HG03558 (cell line): ENCODE data around the gene S100A5.
"Not testable (repeated sequence)": the region's sequence is repeated elsewhere in the genome, so short reads cannot be mapped to it uniquely, and the experiment has no call there.

Experiments
- ATAC-seq: cut with Tn5 transposase; IDR thresholded peaks from one replicate; pipeline ENCODE4 v1.9.1; 2021; ENCODE audit warnings: moderate number of reproducible peaks; ENCODE audit not compliant: unreplicated experiment; ENCODE audit errors: extremely low read depth

Gene S100A5

GRCh38 chr1:153540394-153541361 lies at the start of gene S100A5:
Gene S100A5, minus strand, starts transcription at chr1:153540934. Its CDS starts 743 bp downstream, at chr1:153540191.
- ATAC-seq, result no peak

DNA sequence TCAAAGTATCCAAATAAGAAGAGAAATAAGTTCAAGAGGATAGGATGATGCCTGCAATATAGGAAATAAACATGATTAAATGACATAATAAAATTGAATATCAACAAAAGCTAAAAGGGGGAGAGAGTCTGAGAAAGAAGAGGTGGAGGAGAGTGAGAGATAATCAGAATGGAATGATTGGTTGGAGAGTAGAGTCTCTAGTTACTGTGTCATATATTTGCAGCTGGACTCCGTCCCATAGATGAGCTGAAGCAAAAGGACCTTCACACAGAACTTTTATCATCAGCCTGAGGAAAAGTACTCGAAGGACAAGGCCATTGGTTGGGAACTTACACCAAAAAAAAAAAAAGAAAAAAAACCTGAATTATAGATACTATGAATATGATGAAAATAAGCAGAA lies 47.7 kb upstream of the S100A5 start:
- no peak for ATAC-seq

DNA sequence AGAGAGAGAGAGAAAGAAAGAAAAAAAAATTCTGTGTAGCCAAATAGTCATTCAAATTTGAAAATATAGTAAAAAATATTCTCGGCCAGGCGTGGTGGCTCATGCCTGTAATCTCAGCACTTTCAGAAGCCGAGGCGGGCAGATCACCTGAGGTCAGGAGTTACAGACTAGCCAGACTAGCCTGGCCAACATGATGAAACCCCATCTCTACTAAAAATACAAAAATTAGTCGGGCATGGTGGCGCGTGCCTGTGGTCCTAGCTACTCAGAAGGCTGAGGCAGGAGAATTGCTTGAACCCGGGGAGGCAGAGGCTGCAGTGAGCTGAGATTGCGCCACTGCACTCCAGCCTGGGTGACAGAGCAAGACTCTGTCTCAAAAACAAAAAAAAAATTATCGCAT lies 47.3 kb upstream of the S100A5 start:
- ATAC-seq, result not testable (repeated sequence)

DNA sequence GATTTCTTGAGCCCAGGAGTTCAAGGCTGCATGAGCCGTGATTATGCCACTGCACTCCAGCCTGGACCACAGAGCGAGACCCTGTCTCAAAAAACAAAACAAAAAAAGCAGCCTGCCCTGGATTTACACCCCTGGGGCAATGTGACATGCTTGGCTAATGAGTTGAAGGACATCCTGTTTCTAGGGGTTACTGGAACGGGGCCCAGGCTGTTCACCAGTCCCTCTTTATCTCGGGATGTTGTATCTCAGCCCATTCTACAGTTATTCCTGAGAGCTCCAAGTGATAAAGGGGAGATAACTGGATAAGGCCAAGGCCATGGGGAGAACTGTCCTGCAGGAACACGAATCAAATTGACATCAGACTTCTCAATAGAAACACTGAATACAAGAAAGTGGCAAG lies 46.6 kb upstream of the S100A5 start:
- no peak for ATAC-seq

- no peak for ATAC-seq
Measured at GRCh38 chr1:153586347-153586746, 45.6 kb upstream of the S100A5 start.

- ATAC-seq, result no peak
Measured at GRCh38 chr1:153585006-153585405, 44.3 kb upstream of the S100A5 start.

DNA sequence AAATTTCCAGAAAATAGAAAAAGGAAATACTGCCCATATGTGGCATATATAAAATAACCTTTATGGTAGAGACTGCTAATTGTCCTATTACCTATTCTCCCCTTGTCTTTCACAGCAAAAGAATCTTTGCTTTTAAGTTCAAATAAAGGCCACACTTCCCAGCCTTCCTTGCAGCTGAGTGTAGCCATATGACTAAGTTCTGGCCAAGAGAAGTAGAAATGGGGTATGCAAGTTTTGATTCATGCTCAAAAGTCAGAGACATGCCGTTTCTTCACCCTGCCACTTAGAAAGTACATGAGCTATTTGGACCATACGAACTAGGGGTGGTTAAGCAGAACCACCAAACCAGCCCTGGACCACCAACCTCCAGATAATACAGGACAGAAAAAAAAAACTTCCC lies 43.2 kb upstream of the S100A5 start:
- no peak for ATAC-seq

- ATAC-seq, result not testable (repeated sequence)
Measured at GRCh38 chr1:153583514-153583913, 42.8 kb upstream of the S100A5 start.

- not testable (repeated sequence) for ATAC-seq
Measured at GRCh38 chr1:153582836-153583235, 42.1 kb upstream of the S100A5 start.

DNA sequence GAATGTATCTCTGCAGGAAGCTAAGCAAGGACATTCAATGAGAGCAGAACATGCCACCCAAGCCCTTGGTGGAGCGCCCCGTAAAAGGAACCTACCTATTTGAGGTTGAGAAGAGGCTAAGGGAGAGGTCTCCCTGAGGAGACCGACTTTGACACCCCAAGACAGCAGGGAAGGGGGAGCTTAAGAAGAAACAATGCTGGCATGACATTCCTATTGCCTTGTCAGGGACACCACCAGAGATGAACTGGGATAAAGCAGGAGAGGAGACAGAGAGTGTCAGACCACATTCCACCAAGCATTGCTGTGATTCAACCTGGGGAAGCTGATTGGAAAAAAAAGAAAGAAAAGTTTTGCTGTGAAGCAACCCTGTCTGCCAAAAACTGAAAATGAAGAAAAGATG lies 38.2 kb upstream of the S100A5 start:
- no peak for ATAC-seq

GRCh38 chr1:153578490-153578889 lies 37.8 kb upstream of the S100A5 start:
- ATAC-seq, result no peak

DNA sequence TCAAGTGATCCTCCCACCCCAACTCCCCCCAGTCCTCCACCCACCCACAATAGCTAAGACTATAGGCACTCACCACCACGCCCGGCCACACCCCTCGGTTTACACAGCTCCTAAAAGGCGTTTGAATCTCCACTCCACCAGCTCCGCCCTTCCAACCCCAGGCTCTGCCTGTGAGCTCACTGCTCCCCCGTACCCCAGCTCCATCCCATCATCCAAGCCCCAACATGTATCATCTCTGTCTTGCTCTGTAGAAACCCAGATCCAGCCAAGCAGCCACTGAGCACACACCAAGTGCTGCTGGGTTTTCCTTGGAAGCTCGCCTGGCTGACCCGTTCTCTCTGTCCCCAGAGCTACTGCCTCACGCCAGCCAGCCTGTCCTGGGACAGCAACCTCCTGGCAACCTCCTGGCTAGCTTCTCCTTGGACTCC lies 36.9 kb upstream of the S100A5 start:
- ATAC-seq, result no peak

GRCh38 chr1:153577138-153577537 lies 36.4 kb upstream of the S100A5 start:
- no peak for ATAC-seq

DNA sequence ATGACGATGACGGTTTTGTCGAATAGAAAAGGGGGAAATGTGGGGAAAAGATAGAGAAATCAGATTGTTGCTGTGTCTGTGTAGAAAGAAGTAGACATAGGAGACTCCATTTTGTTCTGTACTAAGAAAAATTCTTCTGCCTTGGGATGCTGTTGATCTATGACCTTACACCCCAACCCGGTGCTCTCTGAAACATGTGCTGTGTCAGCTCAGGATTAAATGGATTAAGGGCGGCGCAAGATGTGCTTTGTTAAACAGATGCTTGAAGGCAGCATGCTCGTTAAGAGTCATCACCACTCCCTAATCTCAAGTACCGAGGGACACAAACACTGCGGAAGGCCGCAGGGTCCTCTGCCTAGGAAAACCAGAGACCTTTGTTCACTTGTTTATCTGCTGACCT lies 34.8 kb upstream of the S100A5 start:
- not testable (repeated sequence) for ATAC-seq

DNA sequence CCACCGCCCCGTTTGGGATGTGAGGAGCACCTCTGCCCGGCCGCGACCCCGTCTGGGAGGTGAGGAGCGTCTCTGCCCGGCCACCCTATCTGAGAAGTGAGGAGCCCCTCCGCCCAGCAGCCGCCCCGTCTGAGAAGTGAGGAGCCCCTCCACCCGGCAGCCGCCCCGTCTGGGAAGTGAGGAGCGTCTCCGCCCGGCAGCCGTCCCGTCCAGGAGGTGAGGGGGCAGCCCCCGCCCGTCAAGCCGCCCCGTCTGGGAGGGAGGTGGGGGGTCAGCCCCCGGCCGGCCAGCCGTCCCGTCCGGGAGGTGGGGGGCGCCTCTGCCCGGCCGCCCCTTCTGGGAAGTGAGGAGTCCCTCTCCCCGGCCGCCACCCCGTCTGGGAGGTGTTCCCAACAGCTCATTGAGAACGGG lies 34.4 kb upstream of the S100A5 start:
- ATAC-seq, result not testable (repeated sequence)

- no peak for ATAC-seq
Measured at GRCh38 chr1:153573351-153573750, 32.6 kb upstream of the S100A5 start.

- ATAC-seq, result no peak
Measured at GRCh38 chr1:153572569-153573015, 31.9 kb upstream of the S100A5 start.

- ATAC-seq, result no peak
Measured at GRCh38 chr1:153571706-153572105, 31.0 kb upstream of the S100A5 start.

- ATAC-seq, result no peak
Measured at GRCh38 chr1:153570874-153571273, 30.1 kb upstream of the S100A5 start.

GRCh38 chr1:153569465-153569864 lies 28.7 kb upstream of the S100A5 start:
- no peak for ATAC-seq

GRCh38 chr1:153568367-153569099 lies 27.8 kb upstream of the S100A5 start:
- ATAC-seq, result no peak
